H1 (cell line): ENCODE results near the gene INPP5J. TPM values are rescaled to one million over a fixed set of nuclear protein-coding genes. Genes with fewer than 3 reads are reported as not detected.

Experiments
- CTCF ChIA-PET: fragments of 300-600 bp; sonication (Branson Sonifier 250); formaldehyde crosslinking; loops from one replicate; lab custom pipeline; 2021; ENCODE audit not compliant: partially characterized antibody; lab: Charles Lee
- POLR2A ChIA-PET: fragments of 300-600 bp; sonication (Branson Sonifier 250); formaldehyde crosslinking; loops from one replicate; lab custom pipeline; 2021; ENCODE audit warnings: inconsistent platforms; ENCODE audit not compliant: partially characterized antibody; lab: Charles Lee
- DNase-seq, 2 experiments: peaks; one replicate each; pipeline versions ENCODE4 v3.0.0 to v3.0.0-alpha.2; 2010 to 2022; ENCODE audit warnings: low spot score in 2 of 2, low read depth in 1 of 2, mixed read lengths in 1 of 2
- FAIRE-seq: peaks from 2 replicates; lab custom pipeline; 2011; peaks lifted over from hg19 to GRCh38; lab: Jason Lieb, UNC
- H2AFZ ChIP-seq: 2 replicates; pipeline ENCODE4 v1.8.1; 2012; ENCODE audit warnings: low read length, inconsistent platforms
- H2AK5ac ChIP-seq: 2 replicates; pipeline ENCODE4 v1.6.1; 2013; ENCODE audit warnings: low read depth, low read length
- H2BK120ac ChIP-seq: replicated peaks from 2 replicates; pipeline ENCODE3; 2013; ENCODE audit warnings: low read depth, low read length, inconsistent platforms
- H2BK12ac ChIP-seq: 2 replicates; pipeline ENCODE4 v1.6.1; 2013; ENCODE audit warnings: low read depth, low read length
- H2BK15ac ChIP-seq: 2 replicates; pipeline ENCODE4 v1.6.1; 2013; ENCODE audit warnings: low read length
- H2BK20ac ChIP-seq: 2 replicates; pipeline ENCODE4 v1.6.1; 2013; ENCODE audit warnings: low read length
- H2BK5ac ChIP-seq: 2 replicates; pipeline ENCODE4 v1.6.1; 2013; ENCODE audit warnings: low read depth, low read length
- H3K14ac ChIP-seq: 2 replicates; pipeline ENCODE4 v1.6.1; 2013; ENCODE audit warnings: inconsistent platforms; ENCODE audit not compliant: insufficient read length
- H3K18ac ChIP-seq: 2 replicates; pipeline ENCODE4 v1.6.1; 2013; ENCODE audit warnings: low read length; ENCODE audit errors: extremely low read depth
- H3K23ac ChIP-seq: 2 replicates; pipeline ENCODE4 v1.6.1; 2013; ENCODE audit warnings: inconsistent platforms; ENCODE audit not compliant: insufficient read length
- H3K23me2 ChIP-seq: 2 replicates; pipeline ENCODE4 v1.6.1; 2013; ENCODE audit warnings: low read depth, low read length
- H3K27ac ChIP-seq: 2 replicates; pipeline ENCODE4 v1.6.1; 2011; ENCODE audit warnings: low read depth, low read length, inconsistent platforms
- H3K27me3 ChIP-seq, 4 experiments: replicated peaks in 1 of 4; 1 replicate in 1 of 4; 2 replicates in 3 of 4; pipeline versions ENCODE4 v1.6.1 to v1.8.1; 2011 to 2013; ENCODE audit warnings: low read length in 3 of 4, mild to moderate bottlenecking in 3 of 4, inconsistent platforms in 2 of 4, mixed read lengths in 2 of 4, moderate library complexity in 1 of 4; ENCODE audit not compliant: control insufficient read depth in 3 of 4, insufficient read depth in 3 of 4; ENCODE audit errors: extremely low read depth in 1 of 4
- H3K36me3 ChIP-seq, 4 experiments: 2 replicates each; pipeline versions ENCODE4 v1.6.1 to v1.8.1; 2011 to 2013; ENCODE audit warnings: mild to moderate bottlenecking in 4 of 4, low read length in 3 of 4, moderate library complexity in 2 of 4, control low read depth in 1 of 4, inconsistent platforms in 1 of 4; ENCODE audit not compliant: insufficient read depth in 4 of 4, control insufficient read depth in 2 of 4
- H3K4ac ChIP-seq: replicated peaks from 2 replicates; pipeline ENCODE3; 2013; ENCODE audit warnings: low read length, low read depth, mixed read lengths, inconsistent platforms; ENCODE audit not compliant: insufficient read length
- H3K4me1 ChIP-seq, 4 experiments: replicated peaks in 1 of 4; 1 replicate in 1 of 4; 2 replicates in 3 of 4; pipeline versions ENCODE4 v1.6.1 to v1.8.1; 2011 to 2013; ENCODE audit warnings: low read length in 3 of 4, inconsistent platforms in 2 of 4, mixed read lengths in 1 of 4; ENCODE audit not compliant: insufficient read depth in 4 of 4, control insufficient read depth in 3 of 4
- H3K4me2 ChIP-seq, 2 experiments: 2 replicates each; pipeline versions ENCODE4 v1.6.1 to v1.8.1; 2011 to 2013; ENCODE audit warnings: low read depth in 2 of 2, low read length in 2 of 2, control low read depth in 1 of 2, inconsistent platforms in 1 of 2, mild to moderate bottlenecking in 1 of 2; ENCODE audit not compliant: insufficient read depth in 1 of 2
- H3K4me3 ChIP-seq, 4 experiments: fragments of 200-600, 300-600 bp in 1 of 4; sonication (generic), shearing (Covaris generic), sonication (Bioruptor Twin) in 1 of 4; 2 replicates each; pipeline versions ENCODE4 v1.5.1 to v1.8.1; 2011 to 2016; ENCODE audit warnings: low read length in 4 of 4, low read depth in 3 of 4, control low read depth in 2 of 4, inconsistent platforms in 2 of 4, mild to moderate bottlenecking in 2 of 4, mixed read lengths in 1 of 4, moderate library complexity in 1 of 4; ENCODE audit not compliant: insufficient read depth in 2 of 4; ENCODE audit errors: extremely low read depth in 1 of 4
- H3K56ac ChIP-seq: replicated peaks from 2 replicates; pipeline ENCODE3; 2013; ENCODE audit warnings: low read depth, mild to moderate bottlenecking, mixed read lengths, low read length, inconsistent platforms; ENCODE audit not compliant: insufficient read length
- H3K79me1 ChIP-seq: 2 replicates; pipeline ENCODE4 v1.6.1; 2013; ENCODE audit warnings: low read depth, low read length, control low read depth
- H3K79me2 ChIP-seq, 2 experiments: 2 replicates each; pipeline versions ENCODE4 v1.6.1 to v1.8.1; 2012 to 2013; ENCODE audit warnings: low read length in 2 of 2, mild to moderate bottlenecking in 2 of 2, inconsistent platforms in 1 of 2; ENCODE audit not compliant: insufficient read depth in 2 of 2, control insufficient read depth in 1 of 2
- H3K9ac ChIP-seq, 4 experiments: replicated peaks in 1 of 4; 1 replicate in 1 of 4; 2 replicates in 3 of 4; pipeline versions ENCODE4 v1.6.1 to v1.8.1; 2011 to 2013; ENCODE audit warnings: low read depth in 3 of 4, low read length in 3 of 4, control low read depth in 2 of 4, mild to moderate bottlenecking in 2 of 4, moderate library complexity in 2 of 4, inconsistent platforms in 1 of 4; ENCODE audit errors: extremely low read depth in 1 of 4
- H3K9me3 ChIP-seq, 2 experiments: 2 replicates each; pipeline versions ENCODE4 v1.6.1 to v1.8.1; 2012 to 2013; ENCODE audit warnings: mild to moderate bottlenecking in 2 of 2, moderate library complexity in 2 of 2, control low read depth in 1 of 2, inconsistent platforms in 1 of 2, low read depth in 1 of 2, low read length in 1 of 2, mixed read lengths in 1 of 2; ENCODE audit not compliant: insufficient read depth in 2 of 2
- H4K20me1 ChIP-seq, 2 experiments: replicated peaks in 1 of 2; 2 replicates each; pipeline versions ENCODE3 to v1.8.1; 2011 to 2013; ENCODE audit warnings: inconsistent platforms in 2 of 2, low read length in 2 of 2, mild to moderate bottlenecking in 1 of 2; ENCODE audit not compliant: insufficient read depth in 2 of 2, control insufficient read depth in 1 of 2
- H4K5ac ChIP-seq: 2 replicates; pipeline ENCODE4 v1.6.1; 2013; ENCODE audit warnings: low read length, low read depth, mixed read lengths, inconsistent platforms; ENCODE audit not compliant: insufficient read length
- H4K8ac ChIP-seq: 2 replicates; pipeline ENCODE4 v1.8.0; 2013; ENCODE audit warnings: mild to moderate bottlenecking, moderate library complexity, low read length, inconsistent platforms; ENCODE audit not compliant: insufficient read depth; ENCODE audit errors: extremely low read depth
- H4K91ac ChIP-seq: replicated peaks from 2 replicates; pipeline ENCODE3; 2013; ENCODE audit warnings: low read length, mixed read lengths, inconsistent platforms; ENCODE audit not compliant: insufficient read length
- ATF2 ChIP-seq: IDR thresholded peaks from 2 replicates; pipeline ENCODE4 v1.6.1; 2012; ENCODE audit warnings: low read length, inconsistent platforms
- EZH2 ChIP-seq: fragments of 200-600 bp; sonication (generic); IDR thresholded peaks from 2 replicates; pipeline ENCODE4 v1.7.1; 2012; ENCODE audit warnings: low read depth, mild to moderate bottlenecking, moderate library complexity, low read length, inconsistent platforms; ENCODE audit not compliant: severe bottlenecking
- FOSL1 ChIP-seq: IDR thresholded peaks from 2 replicates; pipeline ENCODE4 v1.6.1; 2011; ENCODE audit warnings: mild to moderate bottlenecking, low read depth, low read length, moderate library complexity; ENCODE audit not compliant: insufficient read depth
- KDM4A ChIP-seq: IDR thresholded peaks from one replicate; pipeline ENCODE4 v1.7.1; 2012; ENCODE audit warnings: low read depth, mild to moderate bottlenecking, moderate library complexity, low read length, inconsistent platforms; ENCODE audit not compliant: severe bottlenecking
- NANOG ChIP-seq: IDR thresholded peaks from 2 replicates; pipeline ENCODE4 v1.6.1; 2011; ENCODE audit warnings: low read length, low read depth, mild to moderate bottlenecking, inconsistent platforms; ENCODE audit not compliant: insufficient read depth, poor library complexity, severe bottlenecking
- NRF1 ChIP-seq: IDR thresholded peaks from 2 replicates; pipeline ENCODE4 v1.6.1; 2011; ENCODE audit warnings: mild to moderate bottlenecking, low read depth, low read length, improper control_type of control experiment
- PHF8 ChIP-seq: fragments of 200-600 bp; sonication (generic); conservative IDR thresholded peaks from 2 replicates; pipeline ENCODE4 v1.7.1; 2012; ENCODE audit warnings: low read depth, mild to moderate bottlenecking, inconsistent platforms, low read length, moderate library complexity
- POLR2AphosphoS5 ChIP-seq: IDR thresholded peaks from 2 replicates; pipeline ENCODE4 v1.6.1; 2011; ENCODE audit warnings: low read depth, low read length
- RAD21 ChIP-seq, 2 experiments: IDR thresholded peaks in 1 of 2; conservative IDR thresholded peaks in 1 of 2; 2 replicates each; pipeline ENCODE4 v1.6.1; 2011; ENCODE audit warnings: low read depth in 2 of 2, low read length in 2 of 2, improper control_type of control experiment in 1 of 2, inconsistent platforms in 1 of 2, mild to moderate bottlenecking in 1 of 2, moderate library complexity in 1 of 2
- RNF2 ChIP-seq: fragments of 200-900, 300-1000 bp; sonication (generic); IDR thresholded peaks from 2 replicates; pipeline ENCODE4 v1.7.1; 2016; ENCODE audit warnings: borderline replicate concordance, low read depth, mild to moderate bottlenecking, antibody characterized with exemption, low read length; ENCODE audit not compliant: poor library complexity, severe bottlenecking; ENCODE audit errors: missing control alignments
- WGBS, 2 experiments: shearing (Covaris generic) in 1 of 2; methylation state at CpG; one replicate each; pipeline versions ENCODE4 v1.1.6 to v1.1.7; 2013 to 2015; ENCODE audit warnings: low lambda C conversion rate in 2 of 2, mixed read lengths in 2 of 2, inconsistent platforms in 1 of 2, low coverage in 1 of 2, missing lambda C conversion rate in 1 of 2; ENCODE audit not compliant: insufficient replicate concordance in 2 of 2, insufficient coverage in 1 of 2, insufficient read length in 1 of 2; ENCODE audit errors: extremely low coverage in 1 of 2, missing lambda C conversion rate in 1 of 2; 5-methylcytosine and 5-hydroxymethylcytosine counted together
- polyA plus RNA-seq, 7 experiments: library from polyadenylated mRNA; depleted of rRNA in 3 of 7; stranded (reverse) in 5 of 7; unstranded in 2 of 7; fragments of >200 nt in 5 of 7; fragments of 200-250 nt in 2 of 7; gene quantifications; 1 replicate in 5 of 7; 2 replicates in 1 of 7; 4 replicates in 1 of 7; pipeline versions ENCODE4 v1.2.1 to v1.2.3, GENCODE V29; 2011 to 2013; ENCODE audit warnings: missing spikeins in 2 of 7, mixed read lengths in 2 of 7
- total RNA-seq: library from RNA; stranded (reverse); fragmentation: NEBNext Ultra II Directional; extraction: Animal tissue kit (Norgen Biotek cat#: 25700); gene quantifications from 2 replicates; pipeline ENCODE4 v1.2.1, GENCODE V29; 2021

The INPP5J gene
- total and polyA plus RNA-seq, 2 of the 8 experiments (the other 6 are each of a cell fraction or from before 2014, with no cell fraction given): 5.4 to 6.0 TPM

- Histone ChIP-seq H3K9ac (no peak overlapping the region), H3K56ac (no peak overlapping the region), H4K91ac (no peak overlapping the region), H4K20me1 (peaks cover 4 to 21% of the 10 kb centered on the region in 2 experiments), H2AK5ac (no peak overlapping the region), H3K18ac (no peak overlapping the region), H3K23me2 (no peaks in the 10 kb centered on the region; the same call in 1 of the 2 replicates), H2BK20ac (no peak overlapping the region), H2AFZ (no peak overlapping the region), H4K5ac (no peak overlapping the region), H3K4me2 (no peak overlapping the region), H3K14ac (no peak overlapping the region), H3K79me2 (peaks cover 0 to 10% of the 10 kb centered on the region in 2 experiments; a peak in 3 of 4 replicates), H2BK15ac (no peak overlapping the region), H2BK120ac (no peak overlapping the region), H3K23ac (no peak overlapping the region), H3K4ac (no peak overlapping the region), H4K8ac (no peak overlapping the region), H3K27me3 (no peaks in the 10 kb centered on the region), H3K79me1 (peaks cover 4% of the 10 kb centered on the region; the same call in 1 of the 2 replicates), H3K9me3 (no peaks in the 10 kb centered on the region), H3K4me1 (peaks cover 2 to 8% (median 7%) of the 10 kb centered on the region in 4 experiments; a peak in 6 of 7 replicates), H2BK12ac (no peak overlapping the region), H3K4me3 (no peak overlapping the region), H3K36me3 (peaks cover 10 to 29% (median 18%) of the 10 kb centered on the region in 4 experiments; a peak in 7 of 8 replicates), H2BK5ac (no peak overlapping the region), H3K27ac (no peak overlapping the region)
- 95% methylated on average over 15 of the region's 19 CpGs; no CpG with 5 or more reads in 1 of the 2 experiments for WGBS, 2 experiments
- no peak for FAIRE-seq
- POLR2A ChIA-PET: no interaction called here
- DNase-seq: no peak
- CTCF ChIA-PET: interaction anchor here (0.7 to 2.5 kb wide), 3 partner anchors 26 to 40 kb away, joined by 3 to 15 read pairs (median 3); partner anchors contain the start of gene SELENOM
- TF ChIP-seq ATF2 (no peak), EZH2 (no peak), FOSL1 (no peak), NANOG (no peak), RNF2 (no peak), PHF8 (no peak), KDM4A (no peak), NRF1 (no peak), POLR2AphosphoS5 (no peak), RAD21 (IDR thresholded peaks at IDR 0.05 in 1 of 2, conservative IDR thresholded peaks at IDR 0.05 in 1 of 2; ENCODE audit: low read depth in 2 of 2, low read length in 2 of 2) (no peak)
These were observed 11.1 kb downstream of the INPP5J start for GRCh38 chr22:31133911-31134310.
